Measurements from ENCODE around the gene MEX3D.

The MEX3D gene

GRCh38 chr19:1575323-1576241 is 7.5 kb upstream of the MEX3D start (continued):
- TF ChIP-seq ZNF600 (tag by site-specific recombination; IDR thresholded peaks at IDR 0.05) (peak; percentile 58), ZNF37A (tag by site-specific recombination; IDR thresholded peaks at IDR 0.05) (no peak)

DNA sequence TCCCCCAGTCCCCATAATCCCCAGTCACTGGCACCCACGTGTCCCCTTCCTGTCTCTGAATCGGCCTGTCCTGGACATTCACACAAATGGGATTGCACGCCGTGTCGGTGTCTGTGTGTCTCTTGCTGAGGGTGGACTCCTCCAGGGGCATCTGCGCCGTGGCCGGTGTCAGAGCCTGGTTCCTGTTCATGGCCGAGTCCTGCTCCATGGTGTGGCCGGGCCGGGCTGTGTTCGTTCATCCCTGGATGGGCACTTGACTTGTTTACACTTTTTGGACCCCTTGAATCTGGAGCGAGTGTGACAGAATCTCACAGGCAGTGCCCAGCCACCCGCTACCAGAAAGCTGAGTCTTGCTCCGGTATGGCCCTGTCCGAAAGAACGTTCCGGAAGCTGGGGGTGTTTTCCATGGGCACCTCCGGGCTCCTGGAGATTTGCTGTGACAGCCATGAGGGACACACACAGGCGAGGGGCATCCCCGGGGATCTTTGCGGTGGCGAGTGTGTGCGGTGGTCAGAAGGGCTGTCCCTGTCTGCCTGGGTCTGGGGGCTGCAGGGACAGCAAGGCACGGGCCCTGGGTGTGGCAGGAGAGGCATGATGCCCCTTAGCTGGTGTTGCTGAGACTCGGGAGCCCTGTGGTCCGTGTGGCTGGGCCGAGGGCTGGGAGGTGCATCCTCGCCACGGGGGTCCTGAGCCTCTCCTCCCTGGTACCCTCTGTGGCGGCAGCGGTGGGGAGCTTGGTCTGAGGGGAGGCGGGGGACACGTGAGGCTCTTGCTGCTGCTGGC is 6.4 kb upstream of the MEX3D start:
- Histone ChIP-seq H3K9me3 (ENCODE audit: control insufficient read depth, insufficient read depth, low read depth, low read length) (no peaks in the 10 kb centered on the region), H3K27ac (ENCODE audit: extremely low read depth, low read depth, low read length) (no peak overlapping the region), H3K4me1 (ENCODE audit: control insufficient read depth, insufficient read depth, low read length) (no peaks in the 10 kb centered on the region), H3K36me3 (ENCODE audit: control insufficient read depth in 2 of 2, insufficient read depth in 1 of 2, low read length in 2 of 2) (peaks cover 3 to 29% of the 10 kb centered on the region in 2 experiments), H3K4me3 (ENCODE audit: low read depth, low read length) (no peak overlapping the region)
- CTCF ChIA-PET = no interaction called here
- no peak for TF ChIP-seq ZNF530 (tag by site-specific recombination; IDR thresholded peaks at IDR 0.05; ENCODE audit: low read depth)
- TF ChIP-seq, protein P1, sequence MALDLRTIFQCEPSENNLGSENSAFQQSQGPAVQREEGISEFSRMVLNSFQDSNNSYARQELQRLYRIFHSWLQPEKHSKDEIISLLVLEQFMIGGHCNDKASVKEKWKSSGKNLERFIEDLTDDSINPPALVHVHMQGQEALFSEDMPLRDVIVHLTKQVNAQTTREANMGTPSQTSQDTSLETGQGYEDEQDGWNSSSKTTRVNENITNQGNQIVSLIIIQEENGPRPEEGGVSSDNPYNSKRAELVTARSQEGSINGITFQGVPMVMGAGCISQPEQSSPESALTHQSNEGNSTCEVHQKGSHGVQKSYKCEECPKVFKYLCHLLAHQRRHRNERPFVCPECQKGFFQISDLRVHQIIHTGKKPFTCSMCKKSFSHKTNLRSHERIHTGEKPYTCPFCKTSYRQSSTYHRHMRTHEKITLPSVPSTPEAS (tag by site-specific recombination; IDR thresholded peaks at IDR 0.05) = no peak
- TF ChIP-seq ZNF600 (tag by site-specific recombination; IDR thresholded peaks at IDR 0.05) = peak; percentile 43; the same call in 1 of the 2 replicates
- no peak for TF ChIP-seq ZNF19 (tag by site-specific recombination; IDR thresholded peaks at IDR 0.05; ENCODE audit: low read depth)
- POLR2A ChIA-PET = interaction anchor here (0.6 to 2.6 kb wide), 3 partner anchors 12 to 1469 kb away, joined by 3 to 8 read pairs (median 4); partner anchors contain the start of gene MBD3

- CTCF ChIA-PET = interaction anchor here (0.6 to 1.5 kb wide), 2 partner anchors 26 to 31 kb away, joined by 3 to 9 read pairs; no protein-coding TSS in a partner anchor
- no peaks in the 10 kb centered on the region for H3K4me1 ChIP-seq (ENCODE audit: control insufficient read depth, insufficient read depth, low read length)
These were observed 4.7 kb upstream of the MEX3D start for GRCh38 chr19:1572795-1573194.

GRCh38 chr19:1571358-1571757 is 3.2 kb upstream of the MEX3D start:
- Histone ChIP-seq H3K9me3 (ENCODE audit: control insufficient read depth, insufficient read depth, low read depth, low read length) (no peaks in the 10 kb centered on the region), H3K4me1 (ENCODE audit: control insufficient read depth, insufficient read depth, low read length) (no peaks in the 10 kb centered on the region), H3K27ac (ENCODE audit: extremely low read depth, low read depth, low read length) (no peak overlapping the region), H3K4me3 (ENCODE audit: low read depth, low read length) (no peak overlapping the region), H3K36me3 (ENCODE audit: control insufficient read depth in 2 of 2, insufficient read depth in 1 of 2, low read length in 2 of 2) (no peaks in the 10 kb centered on the region)
- POLR2A ChIA-PET = interaction anchor here (1.3 kb wide), 1 partner anchor 16 kb away, joined by 3 read pairs; no protein-coding TSS in a partner anchor
- CTCF ChIA-PET = no interaction called here
- TF ChIP-seq, protein P2, sequence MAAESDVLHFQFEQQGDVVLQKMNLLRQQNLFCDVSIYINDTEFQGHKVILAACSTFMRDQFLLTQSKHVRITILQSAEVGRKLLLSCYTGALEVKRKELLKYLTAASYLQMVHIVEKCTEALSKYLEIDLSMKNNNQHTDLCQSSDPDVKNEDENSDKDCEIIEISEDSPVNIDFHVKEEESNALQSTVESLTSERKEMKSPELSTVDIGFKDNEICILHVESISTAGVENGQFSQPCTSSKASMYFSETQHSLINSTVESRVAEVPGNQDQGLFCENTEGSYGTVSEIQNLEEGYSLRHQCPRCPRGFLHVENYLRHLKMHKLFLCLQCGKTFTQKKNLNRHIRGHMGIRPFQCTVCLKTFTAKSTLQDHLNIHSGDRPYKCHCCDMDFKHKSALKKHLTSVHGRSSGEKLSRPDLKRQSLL (tag by site-specific recombination; IDR thresholded peaks at IDR 0.05) = no peak
- TF ChIP-seq ZNF114 (tag by site-specific recombination; IDR thresholded peaks at IDR 0.05) (no peak), ZNF354C (tag by site-specific recombination; IDR thresholded peaks at IDR 0.05; ENCODE audit: borderline replicate concordance, low read depth) (no peak), ZNF366 (tag by site-specific recombination; conservative IDR thresholded peaks at IDR 0.05) (no peak), ZNF768 (tag by site-specific recombination; IDR thresholded peaks at IDR 0.05) (no peak), ZNF555 (tag by site-specific recombination; conservative IDR thresholded peaks at IDR 0.05) (no peak), ZNF792 (tag by site-specific recombination; IDR thresholded peaks at IDR 0.05) (no peak), ZNF777 (tag by site-specific recombination; IDR thresholded peaks at IDR 0.05; ENCODE audit: borderline replicate concordance) (no peak), ZNF394 (tag by site-specific recombination; IDR thresholded peaks at IDR 0.05; ENCODE audit: borderline replicate concordance) (no peak), ZBTB1 (tag by site-specific recombination; IDR thresholded peaks at IDR 0.05) (no peak), ZNF280C (tag by site-specific recombination; IDR thresholded peaks at IDR 0.05) (no peak), KLF9 (tag by site-specific recombination; IDR thresholded peaks at IDR 0.05; ENCODE audit: low read depth) (no peak), ZNF37A (tag by site-specific recombination; IDR thresholded peaks at IDR 0.05) (no peak)

More at GRCh38 chr19:1572795-1573194, 4.7 kb upstream of the MEX3D start:
- Histone ChIP-seq H3K9me3 (ENCODE audit: control insufficient read depth, insufficient read depth, low read depth, low read length) (no peaks in the 10 kb centered on the region), H3K36me3 (ENCODE audit: control insufficient read depth in 2 of 2, insufficient read depth in 1 of 2, low read length in 2 of 2) (peaks cover 0 to 14% of the 10 kb centered on the region in 2 experiments; a peak in 1 of 3 replicates), H3K27ac (ENCODE audit: extremely low read depth, low read depth, low read length) (no peak overlapping the region), H3K4me3 (ENCODE audit: low read depth, low read length) (no peak overlapping the region)
- POLR2A ChIA-PET = interaction anchor here (0.6 to 1.3 kb wide), 3 partner anchors 11 to 14 kb away, joined by 3 read pairs; no protein-coding TSS in a partner anchor
- TF ChIP-seq ZNF266 (tag by site-specific recombination; IDR thresholded peaks at IDR 0.05; ENCODE audit: low read depth) (no peak), ZNF10 (tag by site-specific recombination; IDR thresholded peaks at IDR 0.05) (no peak), ZNF138 (tag by site-specific recombination; IDR thresholded peaks at IDR 0.05; ENCODE audit: borderline replicate concordance) (no peak), KLF16 (tag by site-specific recombination; IDR thresholded peaks at IDR 0.05) (no peak), KLF7 (tag by site-specific recombination; IDR thresholded peaks at IDR 0.05; ENCODE audit: borderline replicate concordance) (no peak)
- TF ChIP-seq, protein P3, sequence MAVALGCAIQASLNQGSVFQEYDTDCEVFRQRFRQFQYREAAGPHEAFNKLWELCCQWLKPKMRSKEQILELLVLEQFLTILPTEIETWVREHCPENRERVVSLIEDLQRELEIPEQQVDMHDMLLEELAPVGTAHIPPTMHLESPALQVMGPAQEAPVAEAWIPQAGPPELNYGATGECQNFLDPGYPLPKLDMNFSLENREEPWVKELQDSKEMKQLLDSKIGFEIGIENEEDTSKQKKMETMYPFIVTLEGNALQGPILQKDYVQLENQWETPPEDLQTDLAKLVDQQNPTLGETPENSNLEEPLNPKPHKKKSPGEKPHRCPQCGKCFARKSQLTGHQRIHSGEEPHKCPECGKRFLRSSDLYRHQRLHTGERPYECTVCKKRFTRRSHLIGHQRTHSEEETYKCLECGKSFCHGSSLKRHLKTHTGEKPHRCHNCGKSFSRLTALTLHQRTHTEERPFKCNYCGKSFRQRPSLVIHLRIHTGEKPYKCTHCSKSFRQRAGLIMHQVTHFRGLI (tag by site-specific recombination; IDR thresholded peaks at IDR 0.05) = peak; percentile 64
